ENCODE measurements around the gene CACNA2D3.

The CACNA2D3 gene

GRCh38 chr3:54897028-54897711 lies 774.8 kb downstream of the CACNA2D3 start:
- TF ChIP-seq POLR2A (IDR thresholded peaks at IDR 0.05; ENCODE audit: low read depth, low read length) (no peak), POLR2AphosphoS5 (IDR thresholded peaks at IDR 0.05; ENCODE audit: low read depth, low read length) (no peak), SPI1 (IDR thresholded peaks at IDR 0.05; ENCODE audit: low read depth, low read length) (no peak), TAF1 (IDR thresholded peaks at IDR 0.05; ENCODE audit: low read depth, low read length) (no peak)
- FAIRE-seq = no peak
- DNase-seq (ENCODE audit: insufficient read length, low spot score) = no peak

- TF ChIP-seq POLR2AphosphoS5 (IDR thresholded peaks at IDR 0.05; ENCODE audit: low read depth, low read length) (no peak), POU2F2 (IDR thresholded peaks at IDR 0.05; ENCODE audit: low read depth, low read length) (no peak), SPI1 (IDR thresholded peaks at IDR 0.05; ENCODE audit: low read depth, low read length) (no peak), POLR2A (IDR thresholded peaks at IDR 0.05; ENCODE audit: low read depth, low read length) (no peak), PAX5 (IDR thresholded peaks at IDR 0.05; ENCODE audit: insufficient read depth, low read length, severe bottlenecking) (no peak), TAF1 (IDR thresholded peaks at IDR 0.05; ENCODE audit: low read depth, low read length) (no peak)
- no peak for FAIRE-seq
Measured at GRCh38 chr3:54899273-54899672, 776.9 kb downstream of the CACNA2D3 start.

GRCh38 chr3:54900838-54901591 lies 778.7 kb downstream of the CACNA2D3 start:
- FAIRE-seq = no peak

More at GRCh38 chr3:54899273-54899672, 776.9 kb downstream of the CACNA2D3 start:
- DNase-seq (ENCODE audit: insufficient read length, low spot score) = no peak

DNA sequence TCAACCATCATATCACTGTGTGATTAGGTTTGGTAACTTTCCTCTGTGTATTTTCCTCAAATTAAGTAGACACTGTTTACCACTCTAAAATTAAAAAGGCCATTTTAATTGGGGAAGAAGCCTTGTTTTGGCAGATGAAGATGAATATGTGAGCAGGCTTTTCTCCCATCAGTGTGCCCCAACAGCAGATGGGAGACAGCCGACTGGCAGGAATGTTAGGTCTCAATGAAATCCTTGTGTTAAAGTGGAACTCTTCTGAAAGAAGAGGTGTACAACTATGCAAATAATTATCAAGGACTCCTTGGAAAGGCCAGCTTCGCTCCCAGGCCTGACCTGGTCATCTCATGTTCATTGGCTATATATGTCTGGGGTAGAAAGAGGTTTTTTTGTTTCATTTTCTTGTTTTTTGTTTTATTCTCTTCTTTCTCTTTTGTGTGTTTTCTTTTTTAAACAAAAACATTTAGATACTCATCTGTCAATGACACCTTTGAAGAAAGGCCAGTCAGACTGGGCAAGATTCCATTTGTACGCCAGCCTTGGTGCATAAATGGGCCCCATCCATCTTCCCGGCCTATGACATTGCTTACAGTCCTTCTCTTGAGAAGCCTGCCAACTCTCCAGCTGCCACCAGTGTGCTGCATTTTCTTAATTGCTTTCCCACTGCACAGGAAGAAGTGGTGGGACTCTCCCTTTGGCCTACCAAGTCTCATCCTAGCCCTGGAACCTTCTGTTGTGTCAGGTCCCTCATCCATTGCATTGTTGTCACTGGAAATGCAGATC lies 779.7 kb downstream of the CACNA2D3 start:
- no peak for DNase-seq (ENCODE audit: insufficient read length, low spot score)
- no peak for TF ChIP-seq PAX5 (IDR thresholded peaks at IDR 0.05; ENCODE audit: insufficient read depth, low read length, severe bottlenecking)
- no peak for TF ChIP-seq POU2F2 (IDR thresholded peaks at IDR 0.05; ENCODE audit: low read depth, low read length)
- no peak for TF ChIP-seq POLR2A (IDR thresholded peaks at IDR 0.05; ENCODE audit: low read depth, low read length)
- no peak for TF ChIP-seq SPI1 (IDR thresholded peaks at IDR 0.05; ENCODE audit: low read depth, low read length)
- no peak for TF ChIP-seq TAF1 (IDR thresholded peaks at IDR 0.05; ENCODE audit: low read depth, low read length)
- TF ChIP-seq POLR2AphosphoS5 (IDR thresholded peaks at IDR 0.05; ENCODE audit: low read depth, low read length) = no peak
- no peak for FAIRE-seq

More at GRCh38 chr3:54900838-54901591, 778.7 kb downstream of the CACNA2D3 start:
- no peak for TF ChIP-seq SPI1 (IDR thresholded peaks at IDR 0.05; ENCODE audit: low read depth, low read length)
- no peak for DNase-seq (ENCODE audit: insufficient read length, low spot score)

GRCh38 chr3:54905261-54905888 lies 783.0 kb downstream of the CACNA2D3 start:
- TF ChIP-seq POU2F2 (IDR thresholded peaks at IDR 0.05; ENCODE audit: low read depth, low read length) (no peak), POLR2A (IDR thresholded peaks at IDR 0.05; ENCODE audit: low read depth, low read length) (no peak)
- DNase-seq (ENCODE audit: insufficient read length, low spot score) = no peak
- FAIRE-seq = no peak

DNA sequence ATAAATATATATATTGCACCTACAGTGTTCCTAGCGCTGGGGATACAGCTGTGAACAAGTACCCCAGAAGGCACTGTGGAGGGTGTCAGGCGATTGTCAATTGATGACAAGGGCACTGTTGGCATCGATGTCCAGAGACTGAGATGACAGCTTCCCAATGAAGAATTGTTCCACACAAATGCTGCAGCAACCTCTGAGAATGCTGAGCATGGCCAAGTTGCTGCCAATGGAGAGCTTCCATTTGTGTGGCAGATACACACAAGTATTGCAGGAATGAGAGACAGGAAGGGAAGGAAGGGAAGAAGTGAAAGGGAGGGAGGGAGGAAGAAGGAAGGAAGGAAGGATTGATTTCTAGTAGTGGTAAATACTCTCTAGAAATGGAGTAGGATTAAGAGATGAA lies 783.6 kb downstream of the CACNA2D3 start:
- TF ChIP-seq SPI1 (IDR thresholded peaks at IDR 0.05; ENCODE audit: low read depth, low read length) (no peak), POLR2A (IDR thresholded peaks at IDR 0.05; ENCODE audit: low read depth, low read length) (no peak), POU2F2 (IDR thresholded peaks at IDR 0.05; ENCODE audit: low read depth, low read length) (no peak), PAX5 (IDR thresholded peaks at IDR 0.05; ENCODE audit: insufficient read depth, low read length, severe bottlenecking) (no peak), TAF1 (IDR thresholded peaks at IDR 0.05; ENCODE audit: low read depth, low read length) (no peak), POLR2AphosphoS5 (IDR thresholded peaks at IDR 0.05; ENCODE audit: low read depth, low read length) (no peak)
- no peak for DNase-seq (ENCODE audit: insufficient read length, low spot score)
- FAIRE-seq = no peak

DNA sequence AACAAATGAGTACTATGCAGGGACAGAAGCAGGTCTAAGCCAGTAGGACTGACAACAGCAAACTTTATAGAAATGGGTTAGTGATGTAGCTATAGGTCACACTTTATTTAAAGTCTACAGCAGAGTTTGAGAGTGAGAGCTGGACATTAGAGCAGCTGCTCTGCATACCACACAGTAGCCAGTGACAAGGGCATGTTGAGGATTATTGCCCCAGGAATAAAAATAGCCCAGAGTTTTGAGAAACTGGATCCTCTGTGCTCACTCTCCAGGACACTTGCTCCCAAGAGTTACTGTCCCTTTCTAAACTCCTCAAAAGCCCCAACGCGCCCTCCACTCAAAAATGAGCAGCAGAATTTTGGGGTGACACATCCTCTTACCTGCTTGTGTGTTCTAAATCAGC lies 784.4 kb downstream of the CACNA2D3 start:
- FAIRE-seq = no peak
- TF ChIP-seq POU2F2 (IDR thresholded peaks at IDR 0.05; ENCODE audit: low read depth, low read length) = no peak
- TF ChIP-seq POLR2A (IDR thresholded peaks at IDR 0.05; ENCODE audit: low read depth, low read length) = no peak
- TF ChIP-seq PAX5 (IDR thresholded peaks at IDR 0.05; ENCODE audit: insufficient read depth, low read length, severe bottlenecking) = no peak
- TF ChIP-seq POLR2AphosphoS5 (IDR thresholded peaks at IDR 0.05; ENCODE audit: low read depth, low read length) = no peak
- TF ChIP-seq SPI1 (IDR thresholded peaks at IDR 0.05; ENCODE audit: low read depth, low read length) = no peak
- TF ChIP-seq TAF1 (IDR thresholded peaks at IDR 0.05; ENCODE audit: low read depth, low read length) = no peak
- DNase-seq (ENCODE audit: insufficient read length, low spot score) = no peak

GRCh38 chr3:54909191-54909590 lies 786.8 kb downstream of the CACNA2D3 start:
- no peak for FAIRE-seq
- no peak for DNase-seq (ENCODE audit: insufficient read length, low spot score)
- TF ChIP-seq PAX5 (IDR thresholded peaks at IDR 0.05; ENCODE audit: insufficient read depth, low read length, severe bottlenecking) (no peak), POLR2A (IDR thresholded peaks at IDR 0.05; ENCODE audit: low read depth, low read length) (no peak), POU2F2 (IDR thresholded peaks at IDR 0.05; ENCODE audit: low read depth, low read length) (no peak), SPI1 (IDR thresholded peaks at IDR 0.05; ENCODE audit: low read depth, low read length) (no peak), POLR2AphosphoS5 (IDR thresholded peaks at IDR 0.05; ENCODE audit: low read depth, low read length) (no peak), TAF1 (IDR thresholded peaks at IDR 0.05; ENCODE audit: low read depth, low read length) (no peak)

GRCh38 chr3:54914180-54914579 lies 791.8 kb downstream of the CACNA2D3 start:
- FAIRE-seq = no peak
- TF ChIP-seq POU2F2 (IDR thresholded peaks at IDR 0.05; ENCODE audit: low read depth, low read length) = no peak
- no peak for TF ChIP-seq POLR2AphosphoS5 (IDR thresholded peaks at IDR 0.05; ENCODE audit: low read depth, low read length)
- TF ChIP-seq TAF1 (IDR thresholded peaks at IDR 0.05; ENCODE audit: low read depth, low read length) = no peak
- no peak for TF ChIP-seq SPI1 (IDR thresholded peaks at IDR 0.05; ENCODE audit: low read depth, low read length)
- no peak for TF ChIP-seq PAX5 (IDR thresholded peaks at IDR 0.05; ENCODE audit: insufficient read depth, low read length, severe bottlenecking)
- no peak for TF ChIP-seq POLR2A (IDR thresholded peaks at IDR 0.05; ENCODE audit: low read depth, low read length)
- no peak for DNase-seq (ENCODE audit: insufficient read length, low spot score)

All from GM12891 (cell line).